ENCODE data around the gene TBC1D5.

The TBC1D5 gene

GRCh38 chr3:17192995-17193394, 549.4 kb downstream of the TBC1D5 start:
- TF ChIP-seq CTCF (IDR thresholded peaks at IDR 0.05; ENCODE audit: insufficient read depth, low read depth, low read length, missing control alignments), result no peak
- no peak overlapping the region for H3K4me3 ChIP-seq (ENCODE audit: low read depth, low read length)

GRCh38 chr3:17190353-17191078, 551.9 kb downstream of the TBC1D5 start:
- TF ChIP-seq CTCF (IDR thresholded peaks at IDR 0.05; ENCODE audit: insufficient read depth, low read depth, low read length, missing control alignments), result no peak
- no peak overlapping the region for H3K4me3 ChIP-seq (ENCODE audit: low read depth, low read length)
- DNase-seq (ENCODE audit: low read depth), result peak; percentile 39

More at GRCh38 chr3:17192995-17193394, 549.4 kb downstream of the TBC1D5 start:
- no peak for DNase-seq (ENCODE audit: low read depth)

- no peak for TF ChIP-seq CTCF (IDR thresholded peaks at IDR 0.05; ENCODE audit: insufficient read depth, low read depth, low read length, missing control alignments)
- H3K4me3 ChIP-seq (ENCODE audit: low read depth, low read length), result no peak overlapping the region
- DNase-seq (ENCODE audit: low read depth), result no peak
Measured at GRCh38 chr3:17188378-17188777, 554.1 kb downstream of the TBC1D5 start.

GRCh38 chr3:17187589-17188184, 554.7 kb downstream of the TBC1D5 start:
- no peak overlapping the region for H3K4me3 ChIP-seq (ENCODE audit: low read depth, low read length)
- no peak for DNase-seq (ENCODE audit: low read depth)
- TF ChIP-seq CTCF (IDR thresholded peaks at IDR 0.05; ENCODE audit: insufficient read depth, low read depth, low read length, missing control alignments), result no peak

GRCh38 chr3:17183951-17184550, 558.4 kb downstream of the TBC1D5 start:
- no peak overlapping the region for H3K4me3 ChIP-seq (ENCODE audit: low read depth, low read length)
- no peak for DNase-seq (ENCODE audit: low read depth)
- TF ChIP-seq CTCF (IDR thresholded peaks at IDR 0.05; ENCODE audit: insufficient read depth, low read depth, low read length, missing control alignments), result no peak

GRCh38 chr3:17182166-17182565, 560.3 kb downstream of the TBC1D5 start:
- peak; percentile 75 for DNase-seq (ENCODE audit: low read depth)
- no peak overlapping the region for H3K4me3 ChIP-seq (ENCODE audit: low read depth, low read length)
- no peak for TF ChIP-seq CTCF (IDR thresholded peaks at IDR 0.05; ENCODE audit: insufficient read depth, low read depth, low read length, missing control alignments)

Data from GM12865 (cell line).